H9 (cell line): ENCODE measurements around the gene ANKMY1. TPM values are rescaled to one million over a fixed set of nuclear protein-coding genes. Genes with fewer than 3 reads are reported as not detected.

Experiments used
- DNase-seq: peaks from one replicate; pipeline ENCODE4 v3.0.0-alpha.2; 2017
- H2AFZ ChIP-seq: one replicate; pipeline ENCODE4 v1.6.1; 2013; ENCODE audit warnings: mild to moderate bottlenecking, low read length, control low read depth, moderate library complexity
- H2AK5ac ChIP-seq: 2 replicates; pipeline ENCODE4 v1.6.1; 2013; ENCODE audit warnings: low read length, control low read depth, mixed read lengths; ENCODE audit not compliant: insufficient read length
- H2BK120ac ChIP-seq: one replicate; pipeline ENCODE4 v1.6.1; 2013; ENCODE audit warnings: low read depth, mild to moderate bottlenecking, low read length, control low read depth, inconsistent platforms; ENCODE audit not compliant: poor library complexity, severe bottlenecking
- H2BK12ac ChIP-seq: 2 replicates; pipeline ENCODE4 v1.6.1; 2013; ENCODE audit warnings: low read length, control low read depth, mixed read lengths, low read depth; ENCODE audit not compliant: insufficient read length
- H2BK15ac ChIP-seq: 2 replicates; pipeline ENCODE4 v1.6.1; 2013; ENCODE audit warnings: low read depth, low read length, control low read depth
- H2BK20ac ChIP-seq: one replicate; pipeline ENCODE4 v1.6.1; 2013; ENCODE audit warnings: low read depth, mild to moderate bottlenecking, low read length, control low read depth, inconsistent platforms; ENCODE audit not compliant: poor library complexity, severe bottlenecking
- H2BK5ac ChIP-seq: 2 replicates; pipeline ENCODE4 v1.6.1; 2013; ENCODE audit warnings: low read length, control low read depth, mixed read lengths; ENCODE audit not compliant: insufficient read length
- H3K14ac ChIP-seq: 2 replicates; pipeline ENCODE4 v1.6.1; 2013; ENCODE audit warnings: low read length, control low read depth; ENCODE audit not compliant: insufficient read depth
- H3K18ac ChIP-seq: 2 replicates; pipeline ENCODE4 v1.6.1; 2013; ENCODE audit warnings: low read depth, mild to moderate bottlenecking, mixed read lengths, low read length, control low read depth; ENCODE audit not compliant: insufficient read length
- H3K23ac ChIP-seq: 2 replicates; pipeline ENCODE4 v1.6.1; 2013; ENCODE audit warnings: low read length, control low read depth, mixed read lengths, low read depth; ENCODE audit not compliant: insufficient read length
- H3K23me2 ChIP-seq: 2 replicates; pipeline ENCODE4 v1.6.1; 2013; ENCODE audit warnings: low read depth, mild to moderate bottlenecking, mixed read lengths, low read length, control low read depth; ENCODE audit not compliant: insufficient read length, poor library complexity, severe bottlenecking
- H3K27ac ChIP-seq: 2 replicates; pipeline ENCODE4 v1.5.1; 2013; ENCODE audit warnings: low read length, control low read depth, mixed read lengths, low read depth; ENCODE audit not compliant: insufficient read length
- H3K27me3 ChIP-seq: 2 replicates; pipeline ENCODE4 v1.6.1; 2013; ENCODE audit warnings: low read length, control low read depth, inconsistent platforms; ENCODE audit not compliant: insufficient read depth
- H3K4ac ChIP-seq: 2 replicates; pipeline ENCODE4 v1.6.1; 2013; ENCODE audit warnings: low read depth, mild to moderate bottlenecking, control low read depth, inconsistent platforms, low read length, moderate library complexity
- H3K4me1 ChIP-seq: 2 replicates; pipeline ENCODE4 v1.6.1; 2013; ENCODE audit warnings: low read length, control low read depth, inconsistent platforms; ENCODE audit not compliant: insufficient read depth
- H3K4me2 ChIP-seq: 2 replicates; pipeline ENCODE4 v1.6.1; 2013; ENCODE audit warnings: low read length, control low read depth, mixed read lengths; ENCODE audit not compliant: insufficient read length, insufficient read depth
- H3K56ac ChIP-seq: 2 replicates; pipeline ENCODE4 v1.6.1; 2013; ENCODE audit warnings: low read depth, mild to moderate bottlenecking, mixed read lengths, low read length, control low read depth; ENCODE audit not compliant: insufficient read length
- H3K79me1 ChIP-seq: 2 replicates; pipeline ENCODE4 v1.6.1; 2013; ENCODE audit warnings: low read depth, mild to moderate bottlenecking, moderate library complexity, low read length, control low read depth, inconsistent platforms; ENCODE audit not compliant: insufficient read depth, poor library complexity, severe bottlenecking
- H3K79me2 ChIP-seq: 2 replicates; pipeline ENCODE4 v1.6.1; 2013; ENCODE audit warnings: low read length, control low read depth, inconsistent platforms; ENCODE audit not compliant: insufficient read depth
- H3K9ac ChIP-seq: 2 replicates; pipeline ENCODE4 v1.6.1; 2013; ENCODE audit warnings: low read length, control low read depth, mixed read lengths; ENCODE audit not compliant: insufficient read length; ENCODE audit errors: extremely low read depth
- H3K9me3 ChIP-seq: one replicate; pipeline ENCODE4 v1.6.1; 2013; ENCODE audit warnings: low read depth, low read length, inconsistent platforms; ENCODE audit not compliant: control insufficient read depth
- H3T11ph ChIP-seq: one replicate; pipeline ENCODE4 v1.6.1; 2013; ENCODE audit warnings: mild to moderate bottlenecking, low read length, control low read depth, inconsistent platforms
- H4K20me1 ChIP-seq: one replicate; pipeline ENCODE4 v1.6.1; 2013; ENCODE audit not compliant: control insufficient read depth, insufficient read length, insufficient read depth
- H4K5ac ChIP-seq: 2 replicates; pipeline ENCODE4 v1.6.1; 2013; ENCODE audit warnings: low read depth, mild to moderate bottlenecking, mixed read lengths, low read length, control low read depth; ENCODE audit not compliant: insufficient read length
- H4K8ac ChIP-seq: replicated peaks from 2 replicates; pipeline ENCODE4 v1.6.1; 2013; ENCODE audit warnings: low read length, control low read depth, mixed read lengths, low read depth; ENCODE audit not compliant: insufficient read length
- H4K91ac ChIP-seq: 2 replicates; pipeline ENCODE4 v1.6.1; 2013; ENCODE audit warnings: low read depth, mild to moderate bottlenecking, moderate library complexity, mixed read lengths, low read length, control low read depth; ENCODE audit not compliant: insufficient read length
- H3K27ac Mint-ChIP-seq, 3 experiments: 2 replicates in 2 of 3; 3 replicates in 1 of 3; pipeline ENCODE4 v1.8.0; 2020 to 2021; ENCODE audit warnings: mixed read lengths in 3 of 3, mild to moderate bottlenecking in 1 of 3, moderate library complexity in 1 of 3
- H3K27me3 Mint-ChIP-seq: 2 replicates; pipeline ENCODE4 v1.8.0; 2021; ENCODE audit warnings: low read depth, mild to moderate bottlenecking, moderate library complexity, mixed read lengths
- H3K36me3 Mint-ChIP-seq, 3 experiments: 2 replicates in 2 of 3; 3 replicates in 1 of 3; pipeline ENCODE4 v1.8.0; 2020 to 2021; ENCODE audit warnings: low read depth in 3 of 3, mixed read lengths in 3 of 3; ENCODE audit not compliant: insufficient read depth in 1 of 3
- H3K4me1 Mint-ChIP-seq, 2 experiments: 2 replicates each; pipeline ENCODE4 v1.8.0; 2020; ENCODE audit warnings: mixed read lengths in 2 of 2
- H3K4me3 Mint-ChIP-seq, 2 experiments: 2 replicates in 1 of 2; 3 replicates in 1 of 2; pipeline ENCODE4 v1.8.0; 2020 to 2021; ENCODE audit warnings: mild to moderate bottlenecking in 2 of 2, mixed read lengths in 2 of 2, moderate library complexity in 1 of 2
- H3K9me3 Mint-ChIP-seq, 2 experiments: 2 replicates in 1 of 2; 3 replicates in 1 of 2; pipeline ENCODE4 v1.8.0; 2020; ENCODE audit warnings: mild to moderate bottlenecking in 2 of 2, mixed read lengths in 2 of 2, moderate library complexity in 1 of 2
- CTCF ChIP-seq: fragments of 200-600 bp; sonication (generic); conservative IDR thresholded peaks from 3 replicates; pipeline ENCODE4 v1.8.0; 2021; ENCODE audit warnings: antibody characterized with exemption, mild to moderate bottlenecking
- WGBS: extraction: QIAGEN DNeasy Blood & Tissue Kit; methylation state at CpG from one replicate; pipeline ENCODE4 v1.1.7; 2013; ENCODE audit warnings: missing lambda C conversion rate, low lambda C conversion rate, mixed read lengths; ENCODE audit not compliant: insufficient read length; ENCODE audit errors: extremely low coverage; 5-methylcytosine and 5-hydroxymethylcytosine counted together
- total RNA-seq: library from RNA; stranded (reverse); gene quantifications from 2 replicates; pipeline ENCODE4 v1.2.1, GENCODE V29; 2021

ANKMY1 gene
- total RNA-seq, 1 experiment from 2014 or later: 13.7 TPM

GRCh38 chr2:240528406-240529040, 29.3 kb downstream of the ANKMY1 start:
- Mint-ChIP-seq H3K36me3 (peaks cover 69 to 83% (median 82%) of the 10 kb centered on the region in 3 experiments), H3K27ac (peak overlapping the region in 1 of 3 experiments; percentile 33; a peak in 1 of 7 replicates), H3K4me3 (no peak overlapping the region; a peak in 1 of 5 replicates), H3K9me3 (peaks cover 79 to 82% of the 10 kb centered on the region in 2 experiments), H3K4me1 (no peaks in the 10 kb centered on the region), H3K27me3 (no peaks in the 10 kb centered on the region; the same call in 1 of the 2 replicates)
- H3K14ac ChIP-seq: no peak overlapping the region; the same call in 1 of the 2 replicates
- H4K91ac ChIP-seq: no peak overlapping the region
- H2BK15ac ChIP-seq: no peak overlapping the region
- H2AFZ ChIP-seq: no peak overlapping the region
- no peaks in the 10 kb centered on the region for H3K4me1 ChIP-seq
- H3K4me2 ChIP-seq: no peak overlapping the region
- no peak for TF ChIP-seq CTCF
- no peak overlapping the region for H3K9ac ChIP-seq
- H2AK5ac ChIP-seq: no peak overlapping the region
- no peaks in the 10 kb centered on the region for H3K79me1 ChIP-seq
- H3K18ac ChIP-seq: no peak overlapping the region
- no peak overlapping the region for H4K8ac ChIP-seq
- H3K27ac ChIP-seq: no peak overlapping the region
- H2BK12ac ChIP-seq: no peak overlapping the region
- no peaks in the 10 kb centered on the region for H3K23me2 ChIP-seq
- no peak overlapping the region for H3K4ac ChIP-seq
- no peak overlapping the region for H2BK5ac ChIP-seq
- no peak overlapping the region for H4K5ac ChIP-seq
- no peak overlapping the region for H3T11ph ChIP-seq
- no CpG with 5 or more reads among the region's 13 CpGs for WGBS
- H3K56ac ChIP-seq: no peak overlapping the region
- no peak overlapping the region for H2BK20ac ChIP-seq
- H4K20me1 ChIP-seq: no peaks in the 10 kb centered on the region
- H2BK120ac ChIP-seq: no peak overlapping the region
- peaks cover 25% of the 10 kb centered on the region for H3K9me3 ChIP-seq
- no peaks in the 10 kb centered on the region for H3K27me3 ChIP-seq
- H3K23ac ChIP-seq: no peak overlapping the region
- no peak for DNase-seq
- H3K79me2 ChIP-seq: no peaks in the 10 kb centered on the region
